ENCODE results near the gene DIPK1A.
"Not testable (repeated sequence)": the region's sequence is repeated elsewhere in the genome, so short reads cannot be mapped to it uniquely, and the experiment has no call there.

The DIPK1A gene

DNA sequence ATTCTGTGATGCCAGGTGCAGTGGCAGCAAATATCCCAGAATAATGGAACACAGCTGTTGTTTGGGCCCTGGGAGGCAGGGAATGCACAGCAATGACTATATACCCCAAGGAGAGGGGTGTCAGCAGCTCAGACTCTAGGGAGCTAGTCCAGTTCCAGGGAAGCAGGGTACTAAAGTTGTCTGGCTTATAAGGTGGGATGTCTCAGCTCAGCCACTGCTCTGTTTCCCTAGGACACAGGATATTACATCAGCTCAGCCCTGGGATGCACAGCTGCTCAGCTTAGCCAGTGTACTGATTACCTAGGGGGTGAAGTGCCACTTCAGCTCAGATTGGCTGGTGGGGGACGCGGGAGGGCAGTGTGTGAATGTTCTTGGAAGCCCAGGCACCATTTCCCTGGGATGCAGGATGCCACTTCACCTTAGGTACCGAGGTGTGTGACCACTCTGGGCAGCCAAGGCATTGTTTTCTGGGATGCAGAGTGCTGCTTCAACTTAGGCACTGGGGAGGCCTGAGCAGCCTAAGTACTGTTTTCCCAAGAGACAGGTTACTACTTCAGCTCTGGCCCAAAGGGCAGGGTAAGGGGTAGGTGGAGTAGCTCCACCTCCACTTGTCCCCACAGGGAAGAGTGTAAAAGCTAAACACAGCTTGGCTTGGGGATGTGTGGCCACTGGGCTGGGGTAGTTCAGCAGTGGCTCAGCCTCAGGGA, 59.4 kb downstream of the DIPK1A start:
- TF ChIP-seq ZNF274 (IDR thresholded peaks at IDR 0.05; ENCODE audit: low read depth, low read length), result no peak
- no peak overlapping the region for H3K4me3 ChIP-seq (ENCODE audit: low read length)

DNA sequence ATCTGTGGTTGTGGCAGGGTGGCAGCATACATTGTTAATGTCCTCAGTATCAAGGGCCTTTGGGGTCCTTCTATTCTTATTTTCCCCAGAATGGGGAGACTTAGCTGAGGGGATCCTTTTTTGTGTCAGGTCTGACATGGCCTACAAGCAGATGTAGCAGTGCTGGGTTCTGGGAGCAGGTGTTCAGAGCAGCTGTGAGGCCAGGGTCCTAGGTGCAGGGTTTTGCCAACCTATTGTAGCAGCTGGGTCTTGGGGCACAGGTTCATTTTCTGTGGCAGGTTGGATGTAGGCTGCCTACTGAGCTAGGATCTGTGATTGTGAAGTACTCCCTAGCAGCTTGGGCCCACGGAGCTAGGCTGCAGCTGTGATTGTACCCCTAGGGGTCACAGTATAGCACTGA, 60.1 kb downstream of the DIPK1A start:
- H3K4me3 ChIP-seq (ENCODE audit: low read length), result no peak overlapping the region
- no peak for TF ChIP-seq ZNF274 (IDR thresholded peaks at IDR 0.05; ENCODE audit: low read depth, low read length)

DNA sequence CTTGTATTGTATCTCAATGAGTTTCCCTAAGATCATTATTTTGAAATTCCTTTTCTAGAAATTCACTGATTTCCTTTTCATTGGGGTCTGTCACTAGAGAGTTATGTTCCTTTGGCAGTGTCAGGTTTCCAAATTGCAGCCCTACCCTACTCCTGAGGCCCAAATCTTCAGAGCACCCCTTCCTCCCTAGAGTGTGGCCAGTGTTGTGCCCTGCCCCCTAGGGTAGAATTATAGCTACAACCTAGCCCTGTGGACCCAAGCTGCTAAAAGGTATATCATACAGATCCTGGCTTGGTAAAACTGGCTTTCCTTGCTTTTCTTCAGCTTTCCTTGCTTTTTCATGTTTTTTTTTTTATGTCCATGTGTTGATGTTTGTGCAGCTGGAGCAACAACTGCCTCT, 60.7 kb downstream of the DIPK1A start:
- no peak overlapping the region for H3K4me3 ChIP-seq (ENCODE audit: low read length)
- TF ChIP-seq ZNF274 (IDR thresholded peaks at IDR 0.05; ENCODE audit: low read depth, low read length), result no peak

DNA sequence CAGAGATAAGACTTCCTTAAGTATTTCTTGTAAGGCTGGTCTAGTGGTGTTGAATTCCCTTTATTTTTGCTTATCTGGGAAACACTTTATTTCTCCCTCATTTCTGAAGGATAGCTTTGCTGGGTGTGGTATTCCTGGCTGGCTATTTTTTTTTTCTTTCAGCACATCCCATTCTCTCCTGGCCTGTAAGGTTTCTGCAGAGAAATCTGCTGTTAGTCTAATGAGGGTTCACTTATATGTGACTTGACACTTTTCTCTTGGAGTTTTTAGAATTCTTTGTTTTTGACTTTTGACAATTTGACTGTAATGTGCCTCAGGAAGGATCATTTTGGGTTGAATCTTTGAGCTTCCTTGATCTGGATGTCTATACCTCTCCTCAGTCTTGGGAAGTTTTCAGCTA, 61.5 kb downstream of the DIPK1A start:
- no peak for TF ChIP-seq ZNF274 (IDR thresholded peaks at IDR 0.05; ENCODE audit: low read depth, low read length)
- H3K4me3 ChIP-seq (ENCODE audit: low read length), result no peak overlapping the region

DNA sequence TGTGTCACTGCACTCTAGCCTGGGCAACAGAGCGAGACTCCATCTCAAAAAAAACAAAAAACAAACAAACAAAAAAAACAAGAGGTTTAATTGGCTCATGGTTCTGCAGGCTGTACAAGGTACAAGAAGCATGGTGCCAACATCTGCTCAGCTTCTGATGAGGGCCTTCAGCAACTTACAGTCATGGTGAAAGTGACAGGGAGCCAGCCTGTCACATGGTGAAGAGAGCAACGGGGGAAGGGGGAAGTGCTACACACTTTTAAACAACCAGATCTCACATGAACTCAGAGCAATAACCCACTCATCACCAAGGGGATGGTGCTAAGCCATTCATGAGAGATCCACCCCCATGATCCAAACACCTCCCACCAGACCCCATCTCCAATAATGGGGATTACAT, 63.2 kb downstream of the DIPK1A start:
- H3K4me3 ChIP-seq (ENCODE audit: low read length), result not testable (repeated sequence)

DNA sequence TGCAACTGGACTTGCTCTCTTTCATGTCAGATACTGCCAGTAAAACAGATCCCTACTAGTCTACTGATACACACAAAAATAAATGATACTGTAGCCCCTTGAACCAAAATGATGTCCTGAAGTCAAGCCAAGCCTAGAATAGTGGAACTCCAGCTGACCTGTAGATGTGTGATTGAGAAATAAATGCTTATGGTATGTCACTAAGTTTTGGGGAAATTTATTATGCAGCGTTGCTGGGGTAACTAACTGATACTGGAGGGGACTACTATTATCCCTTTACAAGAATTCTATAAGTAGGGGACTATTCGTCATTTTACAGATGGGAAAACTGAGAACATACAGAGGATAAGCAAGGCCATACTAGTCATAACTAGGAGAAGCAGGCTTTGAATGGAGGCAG, 73.8 kb downstream of the DIPK1A start:
- no peak overlapping the region for H3K4me3 ChIP-seq (ENCODE audit: low read length)
- TF ChIP-seq ZNF274 (IDR thresholded peaks at IDR 0.05; ENCODE audit: low read depth, low read length), result no peak

DNA sequence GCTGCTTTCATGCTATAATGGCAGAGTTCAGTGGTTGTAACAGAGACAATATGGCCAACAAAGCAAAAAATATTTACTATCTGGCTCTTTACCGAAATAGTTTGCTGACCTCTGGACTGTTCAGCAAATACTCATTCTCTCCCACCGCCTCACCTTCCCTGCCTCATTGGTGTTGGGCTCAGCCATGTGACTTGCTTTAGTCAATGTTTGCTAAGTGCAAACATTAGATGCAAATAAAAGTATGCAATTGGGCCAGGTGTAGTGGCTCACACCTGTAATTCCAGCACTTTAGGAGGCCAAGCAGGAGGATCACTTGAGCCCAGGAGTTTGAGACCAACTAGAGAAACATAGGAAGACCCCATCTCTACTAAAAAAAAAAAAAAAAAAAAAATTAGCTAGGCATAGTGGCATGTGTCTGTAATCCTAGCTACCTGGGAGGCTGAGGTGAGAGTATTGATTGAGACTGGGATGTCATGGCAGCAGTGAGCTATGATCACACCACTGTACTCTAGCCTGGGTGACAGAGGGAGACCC, 74.3 kb downstream of the DIPK1A start:
- TF ChIP-seq ZNF274 (IDR thresholded peaks at IDR 0.05; ENCODE audit: low read depth, low read length), result no peak
- H3K4me3 ChIP-seq (ENCODE audit: low read length), result no peak overlapping the region

DNA sequence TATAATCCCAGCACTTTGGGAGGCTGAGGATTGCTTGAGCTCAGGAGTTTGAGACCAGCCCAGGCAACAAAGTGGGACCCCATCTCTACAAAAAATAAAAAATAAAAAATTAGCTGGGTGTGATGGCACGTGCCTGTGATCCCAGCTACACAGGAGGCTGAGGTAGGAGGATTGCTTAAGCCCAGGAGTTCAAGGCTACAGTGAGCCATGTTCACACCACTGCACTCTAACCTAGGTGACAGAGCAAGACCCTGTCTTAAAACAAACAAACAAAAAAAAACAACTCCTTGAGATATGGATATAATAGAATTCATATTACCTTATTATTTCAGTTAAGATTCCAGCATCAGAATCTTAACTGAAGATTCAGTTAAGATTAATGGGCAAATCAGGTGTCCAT, 77.1 kb downstream of the DIPK1A start:
- no peak for TF ChIP-seq ZNF274 (IDR thresholded peaks at IDR 0.05; ENCODE audit: low read depth, low read length)
- H3K4me3 ChIP-seq (ENCODE audit: low read length), result no peak overlapping the region

DNA sequence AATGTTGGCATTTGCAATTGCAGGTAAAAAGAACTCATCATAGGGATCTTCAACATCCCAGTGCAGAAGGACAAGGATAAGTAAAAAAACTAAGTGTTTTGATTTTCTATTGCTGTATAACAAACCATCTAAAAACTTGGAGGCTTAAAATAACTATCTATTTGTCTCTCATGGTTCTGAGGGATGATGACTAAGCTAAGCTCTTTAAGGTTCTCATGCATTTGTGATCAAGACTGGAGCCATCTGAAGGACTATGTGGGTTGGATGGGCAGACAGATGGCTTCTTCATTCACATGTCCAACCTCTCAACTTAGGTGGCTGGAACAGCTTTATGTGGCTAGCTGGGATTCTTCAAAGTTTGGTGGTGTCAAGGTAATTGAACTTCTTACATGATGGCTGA, 78.0 kb downstream of the DIPK1A start:
- H3K4me3 ChIP-seq (ENCODE audit: low read length), result no peak overlapping the region
- no peak for TF ChIP-seq ZNF274 (IDR thresholded peaks at IDR 0.05; ENCODE audit: low read depth, low read length)

DNA sequence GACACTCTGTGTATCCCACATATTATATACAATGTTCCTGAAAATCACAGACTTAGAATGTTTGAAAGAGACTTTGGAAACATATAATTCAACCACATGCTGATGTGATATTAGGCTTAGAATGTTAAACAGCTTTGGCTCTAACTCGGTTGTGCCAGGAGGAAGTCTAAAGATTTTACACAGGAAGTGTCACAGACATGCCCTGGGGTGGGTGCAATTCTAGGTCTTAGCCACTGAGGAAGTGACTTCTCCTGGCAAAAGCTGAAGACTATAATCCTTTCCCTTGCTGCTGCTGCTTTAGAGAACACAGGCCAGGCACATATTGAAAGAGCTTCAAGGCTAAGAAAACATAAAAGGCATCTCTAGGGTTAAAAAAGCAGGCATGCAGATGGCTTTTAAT, 78.4 kb downstream of the DIPK1A start:
- H3K4me3 ChIP-seq (ENCODE audit: low read length), result no peak overlapping the region
- no peak for TF ChIP-seq ZNF274 (IDR thresholded peaks at IDR 0.05; ENCODE audit: low read depth, low read length)

DNA sequence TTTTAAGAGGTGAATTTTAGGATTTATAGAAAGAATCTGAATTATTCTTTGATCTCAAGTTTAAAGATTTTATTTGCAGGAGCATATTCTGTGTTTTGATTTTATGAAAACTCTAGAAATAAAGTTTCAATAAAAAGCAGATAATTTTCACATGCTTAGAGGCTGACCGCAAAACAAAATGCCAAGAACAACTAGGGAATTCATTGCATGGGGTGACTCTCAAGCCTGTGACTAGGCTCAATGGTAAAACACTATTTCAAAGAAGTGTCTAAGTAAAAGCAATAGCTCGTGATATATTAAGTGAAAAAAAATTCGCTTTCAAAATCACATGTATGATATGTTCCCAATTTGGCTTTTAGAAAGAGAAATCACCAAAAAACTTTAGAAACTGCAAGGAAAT, 79.9 kb downstream of the DIPK1A start:
- TF ChIP-seq ZNF274 (IDR thresholded peaks at IDR 0.05; ENCODE audit: low read depth, low read length), result no peak
- H3K4me3 ChIP-seq (ENCODE audit: low read length), result no peak overlapping the region

DNA sequence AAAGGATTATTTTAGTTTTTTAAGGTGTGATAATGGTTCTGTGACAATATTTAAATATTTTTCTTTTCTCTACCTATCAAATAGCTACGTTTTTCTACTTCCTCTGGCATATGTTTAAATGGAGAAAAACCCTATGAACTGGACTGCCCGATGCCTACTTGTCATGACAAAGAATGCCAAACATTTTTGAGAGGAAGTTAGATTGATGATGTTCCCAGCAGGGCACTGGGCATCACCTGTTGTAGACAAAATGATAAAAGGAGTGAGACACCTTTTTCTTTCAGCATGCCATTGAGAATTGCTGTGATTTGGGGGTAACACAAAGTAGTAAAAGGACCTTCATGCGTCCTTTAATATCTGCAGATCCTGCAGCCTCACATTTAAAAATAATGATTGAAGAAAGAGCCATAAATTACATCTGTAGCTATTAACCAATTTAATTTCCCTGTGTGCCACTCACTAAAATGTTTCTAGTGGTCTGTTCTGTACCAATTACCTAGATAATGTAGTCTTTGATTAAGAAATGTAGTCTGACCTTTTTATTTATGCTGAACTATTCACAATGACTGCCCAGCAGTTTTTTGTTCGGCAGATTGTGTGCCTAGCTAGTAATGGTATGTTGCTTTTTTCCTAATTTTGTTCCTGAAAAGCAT, 81.8 kb downstream of the DIPK1A start:
- no peak for TF ChIP-seq ZNF274 (IDR thresholded peaks at IDR 0.05; ENCODE audit: low read depth, low read length)
- no peak overlapping the region for H3K4me3 ChIP-seq (ENCODE audit: low read length)

DNA sequence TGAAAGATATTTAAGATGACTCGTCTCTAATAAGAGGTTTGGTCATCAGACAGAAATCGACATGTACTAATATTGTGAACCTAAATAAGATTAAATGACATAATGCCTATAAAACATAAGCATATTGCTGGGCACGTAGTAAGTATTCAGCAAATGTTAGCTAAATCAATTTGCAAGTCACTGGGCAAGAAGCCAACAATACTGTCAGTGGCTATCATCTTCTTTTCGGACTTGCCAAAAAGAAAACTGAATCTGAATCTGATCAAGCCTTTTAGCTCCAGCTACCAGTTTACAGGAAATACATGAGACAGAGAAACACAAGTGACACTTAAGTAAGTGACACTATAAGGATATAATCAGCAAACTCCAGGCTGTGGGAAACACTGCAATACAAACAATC, 83.5 kb downstream of the DIPK1A start:
- no peak overlapping the region for H3K4me3 ChIP-seq (ENCODE audit: low read length)

DNA sequence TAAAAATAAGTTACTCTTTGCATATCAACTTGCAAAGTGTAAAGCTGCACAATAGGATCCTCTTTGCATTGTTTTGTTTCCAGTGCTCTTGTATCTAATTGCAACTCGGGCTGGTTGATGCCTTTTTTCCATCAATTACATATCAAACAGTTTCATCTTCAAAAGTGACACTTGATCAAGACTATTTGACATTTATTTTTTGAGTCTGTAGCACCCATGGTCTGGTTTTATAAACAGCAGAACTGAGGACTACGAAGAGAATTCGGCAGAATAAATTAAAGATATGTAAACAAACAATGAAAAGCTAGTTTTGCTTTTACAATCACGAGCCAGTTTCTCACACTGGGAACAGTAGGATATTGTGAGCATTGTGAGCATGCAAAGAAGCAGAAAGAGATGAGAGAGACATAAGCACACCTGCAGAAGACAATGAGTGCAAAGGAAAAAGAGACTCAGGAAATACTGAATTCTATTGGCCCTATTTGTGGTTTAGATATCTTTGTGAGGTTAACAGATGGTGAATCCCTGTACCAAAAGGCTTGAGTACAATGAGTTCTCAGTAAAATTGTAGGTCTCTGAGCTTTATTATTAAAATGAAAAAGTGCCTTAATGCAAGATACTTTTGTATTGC, 84.1 kb downstream of the DIPK1A start:
- no peak for TF ChIP-seq ZNF274 (IDR thresholded peaks at IDR 0.05; ENCODE audit: low read depth, low read length)
- H3K4me3 ChIP-seq (ENCODE audit: low read length), result no peak overlapping the region

More for the DNA sequence above, 83.5 kb downstream of the DIPK1A start:
- TF ChIP-seq ZNF274 (IDR thresholded peaks at IDR 0.05; ENCODE audit: low read depth, low read length), result no peak

DNA sequence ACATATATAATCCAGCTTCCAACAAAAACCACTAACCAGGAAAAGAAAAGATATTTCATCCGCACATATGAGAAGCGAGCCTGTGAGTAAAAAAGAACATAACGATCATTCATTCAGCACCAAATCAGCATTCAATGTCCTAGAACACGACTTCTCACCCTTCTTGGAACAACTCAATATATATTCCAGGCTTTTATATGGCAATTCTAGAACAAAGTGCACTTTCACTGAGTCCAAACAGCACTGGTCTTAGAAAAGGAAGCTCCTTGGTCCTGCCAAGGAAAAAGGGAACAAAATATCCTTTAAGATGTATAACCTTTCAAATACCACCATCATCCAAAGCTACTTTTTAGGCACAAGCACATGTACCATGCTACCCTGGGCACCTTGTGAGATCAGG, 84.9 kb downstream of the DIPK1A start:
- no peak for TF ChIP-seq ZNF274 (IDR thresholded peaks at IDR 0.05; ENCODE audit: low read depth, low read length)
- no peak overlapping the region for H3K4me3 ChIP-seq (ENCODE audit: low read length)

Data from GM08714 (cell line).